CD4-positive, CD25-positive, alpha-beta regulatory T cell (primary cell): ENCODE data around the gene TAL2. TPM values are rescaled to one million over a fixed set of nuclear protein-coding genes. Genes with fewer than 3 reads are reported as not detected.

Experiments used
- ATAC-seq, 2 donors: fragments of 150-1000 bp; cut with Tn5 transposase; one replicate each; pipeline ENCODE4 v1.10.0; 2021; ENCODE audit warnings: low read depth in 2 of 2, moderate number of reproducible peaks in 2 of 2, moderate library complexity in 1 of 2
- DNase-seq, 3 donors: peaks; one replicate each; pipeline versions ENCODE4 v3.0.0 to v3.0.0-alpha.2; 2012 to 2022; ENCODE audit warnings: mixed read lengths in 1 of 3
- H3K27ac ChIP-seq: one replicate; pipeline ENCODE4 v1.7.0; 2013; ENCODE audit warnings: mild to moderate bottlenecking, low read length; ENCODE audit not compliant: insufficient read depth, poor library complexity, severe bottlenecking
- H3K27me3 ChIP-seq: one replicate; pipeline ENCODE4 v1.7.0; 2013; ENCODE audit warnings: low read length; ENCODE audit not compliant: control insufficient read depth, insufficient read depth
- H3K36me3 ChIP-seq: one replicate; pipeline ENCODE4 v1.7.0; 2013; ENCODE audit warnings: mild to moderate bottlenecking, low read length, moderate library complexity; ENCODE audit not compliant: control insufficient read depth, insufficient read depth
- H3K4me1 ChIP-seq: 2 replicates; pipeline ENCODE4 v1.7.0; 2013; ENCODE audit warnings: mild to moderate bottlenecking, low read length; ENCODE audit not compliant: insufficient read depth, control insufficient read depth, poor library complexity, severe bottlenecking
- H3K4me3 ChIP-seq: one replicate; pipeline ENCODE4 v1.7.0; 2013; ENCODE audit warnings: low read depth, mild to moderate bottlenecking, low read length, moderate library complexity
- H3K9me3 ChIP-seq, 2 experiments: 1 replicate in 1 of 2; 2 replicates in 1 of 2; pipeline ENCODE4 v1.7.0; 2013; ENCODE audit warnings: low read length in 2 of 2, mild to moderate bottlenecking in 1 of 2, moderate library complexity in 1 of 2; ENCODE audit not compliant: control insufficient read depth in 2 of 2
- H3K27ac Mint-ChIP-seq, 3 donors: one replicate each; pipeline ENCODE4 v1.8.0; 2020 to 2022; ENCODE audit warnings: mild to moderate bottlenecking in 3 of 3, mixed read lengths in 3 of 3, moderate library complexity in 2 of 3
- H3K27me3 Mint-ChIP-seq: one replicate; pipeline ENCODE4 v1.8.0; 2022; ENCODE audit warnings: mild to moderate bottlenecking, mixed read lengths
- H3K36me3 Mint-ChIP-seq: one replicate; pipeline ENCODE4 v1.8.0; 2020; ENCODE audit warnings: mixed read lengths
- H3K4me1 Mint-ChIP-seq, 4 donors: one replicate each; pipeline ENCODE4 v1.8.0; 2020 to 2022; ENCODE audit warnings: mixed read lengths in 4 of 4, mild to moderate bottlenecking in 1 of 4
- H3K4me3 Mint-ChIP-seq, 4 donors: one replicate each; pipeline ENCODE4 v1.8.0; 2020 to 2022; ENCODE audit warnings: mild to moderate bottlenecking in 4 of 4, mixed read lengths in 4 of 4, moderate library complexity in 3 of 4
- H3K9me3 Mint-ChIP-seq, 7 donors: one replicate each; pipeline ENCODE4 v1.8.0; 2020 to 2022; ENCODE audit warnings: mixed read lengths in 7 of 7, mild to moderate bottlenecking in 3 of 7, moderate library complexity in 2 of 7
- polyA plus RNA-seq, 4 donors: library from polyadenylated mRNA; unstranded; fragments of 300-500 nt; fragmentation: Illumina TruSeq; gene quantifications; one replicate each; pipeline ENCODE4 v1.2.3, GENCODE V29; 2021
- total RNA-seq: library from RNA; stranded (reverse); gene quantifications from one replicate; pipeline ENCODE4 v1.2.3, GENCODE V29; 2022

TAL2 gene
- total and polyA plus RNA-seq, 5 donors from 2014 or later = not detected

GRCh38 chr9:105639936-105640335, 22.3 kb upstream of the TAL2 start:
- H3K27me3 ChIP-seq = no peaks in the 10 kb centered on the region
- peaks cover 9% of the 10 kb centered on the region for H3K36me3 ChIP-seq
- Mint-ChIP-seq H3K27ac (no peak overlapping the region), H3K36me3 (peaks cover 35% of the 10 kb centered on the region), H3K4me1 (peaks cover 0 to 2% (median 0%) of the 10 kb centered on the region in 4 donors), H3K9me3 (no peaks in the 10 kb centered on the region), H3K4me3 (no peak overlapping the region), H3K27me3 (no peaks in the 10 kb centered on the region)
- ATAC-seq (no peak), DNase-seq (no peak)
- no peaks in the 10 kb centered on the region for H3K9me3 ChIP-seq
- no peak overlapping the region for H3K4me3 ChIP-seq
- no peak overlapping the region for H3K27ac ChIP-seq
- no peaks in the 10 kb centered on the region for H3K4me1 ChIP-seq

- DNase-seq (no peak), ATAC-seq (no peak)
- H3K4me3 Mint-ChIP-seq = no peak overlapping the region
- H3K4me3 ChIP-seq = no peak overlapping the region
- no peaks in the 10 kb centered on the region for H3K4me1 Mint-ChIP-seq
- H3K36me3 ChIP-seq = peaks cover 5% of the 10 kb centered on the region
- no peaks in the 10 kb centered on the region for H3K27me3 ChIP-seq
- H3K27me3 Mint-ChIP-seq = no peaks in the 10 kb centered on the region
- H3K36me3 Mint-ChIP-seq = peaks cover 20% of the 10 kb centered on the region
- H3K27ac Mint-ChIP-seq = no peak overlapping the region
- no peak overlapping the region for H3K27ac ChIP-seq
- H3K9me3 ChIP-seq = no peaks in the 10 kb centered on the region
- H3K4me1 ChIP-seq = no peaks in the 10 kb centered on the region
- H3K9me3 Mint-ChIP-seq = no peaks in the 10 kb centered on the region
Measured at GRCh38 chr9:105643795-105644194, 18.5 kb upstream of the TAL2 start.

GRCh38 chr9:105646879-105647594, 15.2 kb upstream of the TAL2 start:
- Mint-ChIP-seq H3K4me3 (no peak overlapping the region), H3K9me3 (no peaks in the 10 kb centered on the region), H3K27me3 (peaks cover 5% of the 10 kb centered on the region), H3K4me1 (no peaks in the 10 kb centered on the region), H3K36me3 (peaks cover 8% of the 10 kb centered on the region), H3K27ac (no peak overlapping the region)
- H3K9me3 ChIP-seq = no peaks in the 10 kb centered on the region
- no peaks in the 10 kb centered on the region for H3K4me1 ChIP-seq
- no peaks in the 10 kb centered on the region for H3K36me3 ChIP-seq
- H3K27ac ChIP-seq = no peak overlapping the region
- ATAC-seq (no peak), DNase-seq (no peak)
- no peak overlapping the region for H3K4me3 ChIP-seq
- no peaks in the 10 kb centered on the region for H3K27me3 ChIP-seq

- Histone ChIP-seq H3K27ac (no peak overlapping the region), H3K4me3 (no peak overlapping the region), H3K36me3 (no peaks in the 10 kb centered on the region), H3K9me3 (no peaks in the 10 kb centered on the region), H3K27me3 (no peaks in the 10 kb centered on the region), H3K4me1 (no peaks in the 10 kb centered on the region)
- no peak for DNase-seq
- peaks cover 6% of the 10 kb centered on the region for H3K36me3 Mint-ChIP-seq
- no peaks in the 10 kb centered on the region for H3K9me3 Mint-ChIP-seq
- H3K4me1 Mint-ChIP-seq = no peaks in the 10 kb centered on the region
- peaks cover 9% of the 10 kb centered on the region for H3K27me3 Mint-ChIP-seq
- ATAC-seq = no peak
- H3K27ac Mint-ChIP-seq = no peak overlapping the region
- no peak overlapping the region for H3K4me3 Mint-ChIP-seq
Measured at GRCh38 chr9:105647595-105648349, 14.5 kb upstream of the TAL2 start.

GRCh38 chr9:105651806-105652205, 10.5 kb upstream of the TAL2 start:
- H3K4me1 ChIP-seq = peaks cover 9% of the 10 kb centered on the region
- no peak for ATAC-seq
- Mint-ChIP-seq H3K4me3 (no peak overlapping the region), H3K27me3 (peaks cover 32% of the 10 kb centered on the region), H3K9me3 (no peaks in the 10 kb centered on the region), H3K27ac (no peak overlapping the region), H3K36me3 (no peaks in the 10 kb centered on the region), H3K4me1 (peaks cover 0 to 8% (median 2%) of the 10 kb centered on the region in 4 donors)
- no peak for DNase-seq
- H3K27ac ChIP-seq = no peak overlapping the region
- no peaks in the 10 kb centered on the region for H3K9me3 ChIP-seq
- H3K4me3 ChIP-seq = no peak overlapping the region
- H3K36me3 ChIP-seq = no peaks in the 10 kb centered on the region
- H3K27me3 ChIP-seq = peaks cover 10% of the 10 kb centered on the region

GRCh38 chr9:105656131-105656921, 5.9 kb upstream of the TAL2 start:
- Histone ChIP-seq H3K9me3 (no peaks in the 10 kb centered on the region), H3K27me3 (peaks cover 24% of the 10 kb centered on the region), H3K4me1 (peaks cover 9% of the 10 kb centered on the region), H3K27ac (no peak overlapping the region), H3K4me3 (peak overlapping the region; percentile 19), H3K36me3 (no peaks in the 10 kb centered on the region)
- DNase-seq (peak in 1 of 3 donors; percentile 2), ATAC-seq (peak in 1 of 2 donors; percentile 48)
- Mint-ChIP-seq H3K36me3 (no peaks in the 10 kb centered on the region), H3K27me3 (peaks cover 41% of the 10 kb centered on the region), H3K4me3 (peak overlapping the region in 2 of 4 donors; percentile 65 to 70), H3K27ac (no peak overlapping the region), H3K4me1 (peaks cover 0 to 12% (median 2%) of the 10 kb centered on the region in 4 donors), H3K9me3 (no peaks in the 10 kb centered on the region)

- ATAC-seq (no peak), DNase-seq (no peak)
- no peak overlapping the region for H3K27ac Mint-ChIP-seq
- H3K36me3 ChIP-seq = no peaks in the 10 kb centered on the region
- no peaks in the 10 kb centered on the region for H3K36me3 Mint-ChIP-seq
- no peaks in the 10 kb centered on the region for H3K9me3 Mint-ChIP-seq
- H3K27ac ChIP-seq = no peak overlapping the region
- H3K4me3 Mint-ChIP-seq = no peak overlapping the region
- no peak overlapping the region for H3K4me3 ChIP-seq
- H3K9me3 ChIP-seq = no peaks in the 10 kb centered on the region
- peaks cover 24% of the 10 kb centered on the region for H3K27me3 ChIP-seq
- peaks cover 0 to 12% (median 2%) of the 10 kb centered on the region in 4 donors for H3K4me1 Mint-ChIP-seq
- H3K27me3 Mint-ChIP-seq = peaks cover 38% of the 10 kb centered on the region
- peaks cover 9% of the 10 kb centered on the region for H3K4me1 ChIP-seq
Measured at GRCh38 chr9:105658351-105658750, 3.9 kb upstream of the TAL2 start.
